Renal pelvis (tissue), 4 donors: ENCODE data around the gene PITPNB. TPM values are rescaled to one million over a fixed set of nuclear protein-coding genes. Genes with fewer than 3 reads are reported as not detected.

ENCODE experiments used
- DNase-seq: peaks from one replicate; pipeline ENCODE4 v3.0.0-alpha.2; 2013
- polyA plus RNA-seq, 3 donors: library from polyadenylated mRNA; unstranded; fragments of 120-200 nt; gene quantifications; one replicate each; pipeline ENCODE4 v1.2.1, GENCODE V29; 2013; ENCODE audit not compliant: insufficient read length in 3 of 3

The PITPNB gene
- polyA plus RNA-seq, 3 donors: 57.6 to 67.2 (median 64.3) TPM

- DNase-seq: no peak
These were observed 82.9 kb downstream of the PITPNB start for GRCh38 chr22:27836181-27836580.

GRCh38 chr22:27835446-27835845 is 83.6 kb downstream of the PITPNB start:
- DNase-seq: no peak

- DNase-seq: no peak
These were observed 84.5 kb downstream of the PITPNB start for GRCh38 chr22:27834364-27835185.

- no peak for DNase-seq
These were observed 85.3 kb downstream of the PITPNB start for GRCh38 chr22:27833803-27834202.

GRCh38 chr22:27832606-27833005 is 86.5 kb downstream of the PITPNB start:
- DNase-seq: no peak

GRCh38 chr22:27829620-27830019 is 89.4 kb downstream of the PITPNB start:
- DNase-seq: no peak

- DNase-seq: no peak
These were observed 91.2 kb downstream of the PITPNB start for GRCh38 chr22:27827604-27828587.

GRCh38 chr22:27825174-27825573 is 93.9 kb downstream of the PITPNB start:
- no peak for DNase-seq

GRCh38 chr22:27823221-27823620 is 95.8 kb downstream of the PITPNB start:
- no peak for DNase-seq

- DNase-seq: no peak
These were observed 97.9 kb downstream of the PITPNB start for GRCh38 chr22:27820896-27821866.

- DNase-seq: no peak
These were observed 102.5 kb downstream of the PITPNB start for GRCh38 chr22:27816552-27816951.

- DNase-seq: no peak
These were observed 103.1 kb downstream of the PITPNB start for GRCh38 chr22:27815826-27816530.

- DNase-seq: no peak
These were observed 104.1 kb downstream of the PITPNB start for GRCh38 chr22:27814993-27815392.

- no peak for DNase-seq
These were observed 107.3 kb downstream of the PITPNB start for GRCh38 chr22:27811778-27812177.

- DNase-seq: no peak
These were observed 108.4 kb downstream of the PITPNB start for GRCh38 chr22:27810609-27811151.

- DNase-seq: no peak
These were observed 109.1 kb downstream of the PITPNB start for GRCh38 chr22:27809700-27810608.

GRCh38 chr22:27809226-27809603 is 109.8 kb downstream of the PITPNB start:
- no peak for DNase-seq

- DNase-seq: no peak
These were observed 110.4 kb downstream of the PITPNB start for GRCh38 chr22:27808451-27809225.

GRCh38 chr22:27805841-27806240 is 113.2 kb downstream of the PITPNB start:
- DNase-seq: no peak
